HG02610 (cell line): ENCODE measurements around the gene SORT1.

Experiments used
- ATAC-seq: cut with Tn5 transposase; IDR thresholded peaks from one replicate; pipeline ENCODE4 v1.9.1; 2021; ENCODE audit warnings: mild to moderate bottlenecking, moderate library complexity; ENCODE audit not compliant: unreplicated experiment

The SORT1 gene

GRCh38 chr1:109277434-109278204, 120.1 kb downstream of the SORT1 start:
- peak; percentile 75 for ATAC-seq

- ATAC-seq = no peak
These were observed 121.9 kb downstream of the SORT1 start for GRCh38 chr1:109275706-109276345.

GRCh38 chr1:109274533-109275476, 122.9 kb downstream of the SORT1 start:
- no peak for ATAC-seq

GRCh38 chr1:109273570-109274288, 124.0 kb downstream of the SORT1 start:
- ATAC-seq = no peak

- ATAC-seq = no peak
These were observed 124.7 kb downstream of the SORT1 start for GRCh38 chr1:109272831-109273547.

GRCh38 chr1:109272021-109272799, 125.5 kb downstream of the SORT1 start:
- no peak for ATAC-seq

- no peak for ATAC-seq
These were observed 126.3 kb downstream of the SORT1 start for GRCh38 chr1:109271458-109271857.

GRCh38 chr1:109270623-109271317, 126.9 kb downstream of the SORT1 start:
- no peak for ATAC-seq

GRCh38 chr1:109269981-109270622, 127.6 kb downstream of the SORT1 start:
- no peak for ATAC-seq

- no peak for ATAC-seq
These were observed 128.3 kb downstream of the SORT1 start for GRCh38 chr1:109269212-109269980.

GRCh38 chr1:109268431-109269211, 129.1 kb downstream of the SORT1 start:
- ATAC-seq = no peak

GRCh38 chr1:109267743-109268300, 129.9 kb downstream of the SORT1 start:
- ATAC-seq = no peak

GRCh38 chr1:109266965-109267364, 130.8 kb downstream of the SORT1 start:
- no peak for ATAC-seq

GRCh38 chr1:109265741-109266330, 131.9 kb downstream of the SORT1 start:
- ATAC-seq = no peak

- ATAC-seq = no peak
These were observed 132.7 kb downstream of the SORT1 start for GRCh38 chr1:109265016-109265415.

GRCh38 chr1:109264379-109264755, 133.4 kb downstream of the SORT1 start:
- no peak for ATAC-seq
